ENCODE results near the gene EXOSC1. TPM values are rescaled to one million over a fixed set of nuclear protein-coding genes. Genes with fewer than 3 reads are reported as not detected.

The EXOSC1 gene
- total and polyA plus RNA-seq, 2 of the 13 experiments (the other 11 are each of a cell fraction or from before 2014, with no cell fraction given) = 36.3 to 39.9 TPM

- BruUV-seq (replicated peaks) = no TSS peak
Observed at GRCh38 chr10:97485647-97486281, 40.0 kb upstream of the EXOSC1 start.

GRCh38 chr10:97483921-97484320 lies 38.1 kb upstream of the EXOSC1 start:
- POLR2A ChIA-PET = no interaction called here
- Histone ChIP-seq H2AFZ (ENCODE audit: low read length) (no peak overlapping the region), H3K4me2 (ENCODE audit: low read depth, low read length) (no peak overlapping the region), H3K27me3 (ENCODE audit: control insufficient read depth in 1 of 2, insufficient read depth in 2 of 2, low read length in 2 of 2) (no peaks in the 10 kb centered on the region), H3K9ac (ENCODE audit: insufficient read depth, low read depth, low read length) (no peak overlapping the region), H3K4me1 (ENCODE audit: insufficient read depth, low read length) (peaks cover 21% of the 10 kb centered on the region), H3K36me3 (replicated peaks in 1 of 2; ENCODE audit: control insufficient read depth in 1 of 2, insufficient read depth in 2 of 2, low read length in 2 of 2) (peaks cover 11 to 48% of the 10 kb centered on the region in 2 experiments), H3K79me2 (ENCODE audit: insufficient read depth, low read length) (peaks cover 42% of the 10 kb centered on the region), H3K27ac (ENCODE audit: extremely low read length, insufficient read depth, low read length) (no peak overlapping the region), H3K9me3 (ENCODE audit: low read length) (no peaks in the 10 kb centered on the region), H3K4me3 (replicated peaks in 1 of 3; ENCODE audit: insufficient read depth in 1 of 3, low read depth in 2 of 3, low read length in 3 of 3) (no peak overlapping the region), H4K20me1 (ENCODE audit: insufficient read depth, low read length) (no peaks in the 10 kb centered on the region)
- CTCF ChIA-PET (ENCODE audit: low intra/inter-chr PET ratio, low total read pairs) = no interaction called here
- ATAC-seq (no peak), DNase-seq (ENCODE audit: low spot score) (no peak), FAIRE-seq (no peak)
- 100% methylated on average over 1 of the region's 1 CpG for WGBS (ENCODE audit: low lambda C conversion rate)
- BruUV-seq (replicated peaks) = no TSS peak
- intact Hi-C loops (cut with micrococcal nuclease; ENCODE audit: unreplicated experiment) (no loop called here), in situ Hi-C loops (cut with HindIII; ENCODE audit: extremely low pct_ligation_motif_present, low pct_unique_long_range_greater_than_20kb) (no loop called here)
- no peak for TF ChIP-seq FOXO4 (CRISPR knock-in tag; conservative IDR thresholded peaks at IDR 0.05)
- no peak for TF ChIP-seq KLF15 (CRISPR knock-in tag; IDR thresholded peaks at IDR 0.05; ENCODE audit: borderline replicate concordance)
- no peak for TF ChIP-seq FUBP1 (CRISPR knock-in tag; IDR thresholded peaks at IDR 0.05; ENCODE audit: borderline replicate concordance)
- no peak for TF ChIP-seq ZNF552 (CRISPR knock-in tag; IDR thresholded peaks at IDR 0.05; ENCODE audit: borderline replicate concordance)
- no peak for TF ChIP-seq ZNF280B (CRISPR knock-in tag; IDR thresholded peaks at IDR 0.05; ENCODE audit: borderline replicate concordance)
- TF ChIP-seq ZMAT3 (CRISPR knock-in tag; conservative IDR thresholded peaks at IDR 0.05) = no peak
- no peak for TF ChIP-seq ZFP41 (CRISPR knock-in tag; IDR thresholded peaks at IDR 0.05; ENCODE audit: borderline replicate concordance)
- TF ChIP-seq TIGD3 (CRISPR knock-in tag; IDR thresholded peaks at IDR 0.05; ENCODE audit: borderline replicate concordance) = no peak
- TF ChIP-seq ARNT2 (CRISPR knock-in tag; IDR thresholded peaks at IDR 0.05; ENCODE audit: low read depth) = no peak

More at GRCh38 chr10:97485647-97486281, 40.0 kb upstream of the EXOSC1 start:
- peaks cover 59% of the 10 kb centered on the region for H3K79me2 ChIP-seq (ENCODE audit: insufficient read depth, low read length)
- ATAC-seq = no peak
- H3K9ac ChIP-seq (ENCODE audit: insufficient read depth, low read depth, low read length) = no peak overlapping the region
- WGBS (ENCODE audit: low lambda C conversion rate) = 96% methylated on average over 4 of the region's 4 CpGs
- DNase-seq (ENCODE audit: low spot score) = no peak
- no peak overlapping the region for H3K4me3 ChIP-seq (replicated peaks in 1 of 3; ENCODE audit: insufficient read depth in 1 of 3, low read depth in 2 of 3, low read length in 3 of 3)
- CTCF ChIA-PET (ENCODE audit: low intra/inter-chr PET ratio, low total read pairs) = no interaction called here
- intact Hi-C loops (cut with micrococcal nuclease; ENCODE audit: unreplicated experiment) (no loop called here), in situ Hi-C loops (cut with HindIII; ENCODE audit: extremely low pct_ligation_motif_present, low pct_unique_long_range_greater_than_20kb) (no loop called here)
- no peak overlapping the region for H3K27ac ChIP-seq (ENCODE audit: extremely low read length, insufficient read depth, low read length)
- TF ChIP-seq ZBTB7B (CRISPR knock-in tag; IDR thresholded peaks at IDR 0.05) (no peak), ASH2L (IDR thresholded peaks at IDR 0.05; ENCODE audit: insufficient read length, low read depth, low read length) (no peak), GATAD2A (CRISPR knock-in tag; IDR thresholded peaks at IDR 0.05) (no peak), ZNF746 (CRISPR knock-in tag; IDR thresholded peaks at IDR 0.05) (no peak), ARID2 (CRISPR knock-in tag; IDR thresholded peaks at IDR 0.05; ENCODE audit: borderline replicate concordance) (no peak)
- H3K4me2 ChIP-seq (ENCODE audit: low read depth, low read length) = no peak overlapping the region
- POLR2A ChIA-PET = no interaction called here
- H3K36me3 ChIP-seq (replicated peaks in 1 of 2; ENCODE audit: control insufficient read depth in 1 of 2, insufficient read depth in 2 of 2, low read length in 2 of 2) = peaks cover 5 to 37% of the 10 kb centered on the region in 2 experiments
- peaks cover 7% of the 10 kb centered on the region; the same call in 1 of the 2 replicates for H4K20me1 ChIP-seq (ENCODE audit: insufficient read depth, low read length)
- no peaks in the 10 kb centered on the region for H3K9me3 ChIP-seq (ENCODE audit: low read length)
- H2AFZ ChIP-seq (ENCODE audit: low read length) = no peak overlapping the region
- peaks cover 9% of the 10 kb centered on the region; the same call in 1 of the 2 replicates for H3K4me1 ChIP-seq (ENCODE audit: insufficient read depth, low read length)
- no peak for FAIRE-seq
- H3K27me3 ChIP-seq (ENCODE audit: control insufficient read depth in 1 of 2, insufficient read depth in 2 of 2, low read length in 2 of 2) = no peaks in the 10 kb centered on the region

All from HepG2 (cell line).